ENCODE results near the gene CTNNA3. TPM values are rescaled to one million over a fixed set of nuclear protein-coding genes. Genes with fewer than 3 reads are reported as not detected.

The CTNNA3 gene
- total RNA-seq, 1 experiment from 2014 or later, result 0.02 TPM

GRCh38 chr10:66924674-66925345 is 771.2 kb downstream of the CTNNA3 start:
- Mint-ChIP-seq H3K4me1 (ENCODE audit: insufficient read depth, unreplicated experiment) (peaks cover 6% of the 10 kb centered on the region), H3K36me3 (ENCODE audit: insufficient read depth, unreplicated experiment) (no peaks in the 10 kb centered on the region), H3K27me3 (ENCODE audit: insufficient read depth, unreplicated experiment) (peaks cover 23% of the 10 kb centered on the region), H3K4me3 (ENCODE audit: unreplicated experiment) (no peak overlapping the region), H3K9me3 (ENCODE audit: unreplicated experiment) (no peaks in the 10 kb centered on the region), H3K27ac (ENCODE audit: low read depth, unreplicated experiment) (no peak overlapping the region)
- ChIA-PET CTCF (interaction anchor here (0.5 to 2.2 kb wide), 23 partner anchors 8 to 1947 kb away, joined by 3 to 12 read pairs (median 4); no protein-coding TSS in a partner anchor), POLR2A (no interaction called here)
- no peak for DNase-seq (ENCODE audit: unreplicated experiment)
- BruUV-seq (replicated peaks), result no TSS peak
- no peak for TF ChIP-seq CTCF (IDR thresholded peaks at IDR 0.05; ENCODE audit: unreplicated experiment)
- intact Hi-C loops (cut with micrococcal nuclease), result no loop called here

GRCh38 chr10:66919248-66919647 is 776.7 kb downstream of the CTNNA3 start:
- no peak overlapping the region for H3K4me3 Mint-ChIP-seq (ENCODE audit: unreplicated experiment)
- no peaks in the 10 kb centered on the region for H3K27me3 Mint-ChIP-seq (ENCODE audit: insufficient read depth, unreplicated experiment)
- no TSS peak for BruUV-seq (replicated peaks)
- CTCF ChIA-PET, result no interaction called here
- no peaks in the 10 kb centered on the region for H3K36me3 Mint-ChIP-seq (ENCODE audit: insufficient read depth, unreplicated experiment)
- DNase-seq (ENCODE audit: unreplicated experiment), result no peak
- peaks cover 5% of the 10 kb centered on the region for H3K4me1 Mint-ChIP-seq (ENCODE audit: insufficient read depth, unreplicated experiment)
- H3K9me3 Mint-ChIP-seq (ENCODE audit: unreplicated experiment), result no peaks in the 10 kb centered on the region
- intact Hi-C loops (cut with micrococcal nuclease), result no loop called here
- POLR2A ChIA-PET, result no interaction called here
- no peak for TF ChIP-seq CTCF (IDR thresholded peaks at IDR 0.05; ENCODE audit: unreplicated experiment)
- no peak overlapping the region for H3K27ac Mint-ChIP-seq (ENCODE audit: low read depth, unreplicated experiment)

GRCh38 chr10:66917104-66917503 is 778.9 kb downstream of the CTNNA3 start:
- Mint-ChIP-seq H3K4me3 (ENCODE audit: unreplicated experiment) (no peak overlapping the region), H3K36me3 (ENCODE audit: insufficient read depth, unreplicated experiment) (no peaks in the 10 kb centered on the region), H3K27me3 (ENCODE audit: insufficient read depth, unreplicated experiment) (no peaks in the 10 kb centered on the region), H3K4me1 (ENCODE audit: insufficient read depth, unreplicated experiment) (peaks cover 5% of the 10 kb centered on the region), H3K9me3 (ENCODE audit: unreplicated experiment) (no peaks in the 10 kb centered on the region), H3K27ac (ENCODE audit: low read depth, unreplicated experiment) (no peak overlapping the region)
- ChIA-PET CTCF (interaction anchor here (0.6 to 1.5 kb wide), 2 partner anchors 9 to 605 kb away, joined by 3 to 7 read pairs; partner anchors contain the start of gene LRRTM3), POLR2A (no interaction called here)
- no peak for TF ChIP-seq CTCF (IDR thresholded peaks at IDR 0.05; ENCODE audit: unreplicated experiment)
- no TSS peak for BruUV-seq (replicated peaks)
- no peak for DNase-seq (ENCODE audit: unreplicated experiment)
- intact Hi-C loops (cut with micrococcal nuclease), result no loop called here

- no TSS peak for BruUV-seq (replicated peaks)
- ChIA-PET CTCF (interaction anchor here (0.6 to 1.5 kb wide), 2 partner anchors 10 to 428 kb away, joined by 3 to 7 read pairs; partner anchors contain the start of gene LRRTM3), POLR2A (interaction anchor here (0.5 to 0.6 kb wide), 2 partner anchors 748 to 1920 kb away, joined by 3 read pairs; no protein-coding TSS in a partner anchor)
- DNase-seq (ENCODE audit: unreplicated experiment), result no peak
- no peak for TF ChIP-seq CTCF (IDR thresholded peaks at IDR 0.05; ENCODE audit: unreplicated experiment)
- Mint-ChIP-seq H3K36me3 (ENCODE audit: insufficient read depth, unreplicated experiment) (no peaks in the 10 kb centered on the region), H3K27ac (ENCODE audit: low read depth, unreplicated experiment) (no peak overlapping the region), H3K9me3 (ENCODE audit: unreplicated experiment) (no peaks in the 10 kb centered on the region), H3K4me3 (ENCODE audit: unreplicated experiment) (no peak overlapping the region), H3K27me3 (ENCODE audit: insufficient read depth, unreplicated experiment) (no peaks in the 10 kb centered on the region), H3K4me1 (ENCODE audit: insufficient read depth, unreplicated experiment) (peaks cover 5% of the 10 kb centered on the region)
- intact Hi-C loops (cut with micrococcal nuclease), result no loop called here
Measured at GRCh38 chr10:66916030-66916429, 780.0 kb downstream of the CTNNA3 start.
